ENCODE data around the gene DACT2. TPM values are rescaled to one million over a fixed set of nuclear protein-coding genes. Genes with fewer than 3 reads are reported as not detected.

The DACT2 gene
- total and polyA plus RNA-seq, 10 of the 15 experiments (the other 5 are each of a cell fraction or from before 2014, with no cell fraction given) = not detected

DNA sequence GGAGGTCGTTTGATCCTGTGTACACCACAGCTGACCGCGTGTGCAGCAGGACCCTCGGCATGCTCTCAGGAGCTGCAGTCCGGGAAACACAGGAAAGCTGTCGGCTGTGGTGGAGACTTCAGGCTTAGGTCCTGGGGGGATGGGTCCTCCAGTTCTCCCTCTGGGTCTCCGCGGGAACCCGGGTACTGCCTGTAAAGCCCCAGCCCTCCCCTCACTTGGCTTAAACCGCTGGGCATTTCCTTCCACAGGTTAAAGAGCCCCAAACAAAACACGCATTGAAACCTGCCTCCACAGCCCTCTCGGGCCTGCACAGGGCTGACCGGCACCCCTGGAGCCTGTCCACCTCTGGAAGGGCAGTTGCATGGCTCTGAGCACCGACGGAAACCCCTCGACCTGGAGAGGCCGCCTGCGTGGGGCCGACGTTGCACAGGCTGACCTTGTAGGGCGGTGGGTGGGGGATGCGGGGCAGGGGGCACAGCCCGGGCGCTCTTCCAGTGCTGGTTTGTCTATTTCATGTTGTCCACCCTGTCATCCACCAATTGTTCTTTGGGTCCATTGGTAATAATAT lies 59.1 kb downstream of the DACT2 start (continued):
- no peak for TF ChIP-seq ZBTB11 (CRISPR knock-in tag; IDR thresholded peaks at IDR 0.05)
- TF ChIP-seq ZBED1 (IDR thresholded peaks at IDR 0.05; ENCODE audit: borderline replicate concordance) = no peak
- TF ChIP-seq EED (IDR thresholded peaks at IDR 0.05; ENCODE audit: low read depth) = no peak
- no peak for TF ChIP-seq PML (IDR thresholded peaks at IDR 0.05; ENCODE audit: low read length)
- TF ChIP-seq SMAD5 (IDR thresholded peaks at IDR 0.05; ENCODE audit: low read depth) = no peak
- no peak for TF ChIP-seq SIN3A (IDR thresholded peaks at IDR 0.05; ENCODE audit: low read depth, low read length)
- TF ChIP-seq, protein P1, sequence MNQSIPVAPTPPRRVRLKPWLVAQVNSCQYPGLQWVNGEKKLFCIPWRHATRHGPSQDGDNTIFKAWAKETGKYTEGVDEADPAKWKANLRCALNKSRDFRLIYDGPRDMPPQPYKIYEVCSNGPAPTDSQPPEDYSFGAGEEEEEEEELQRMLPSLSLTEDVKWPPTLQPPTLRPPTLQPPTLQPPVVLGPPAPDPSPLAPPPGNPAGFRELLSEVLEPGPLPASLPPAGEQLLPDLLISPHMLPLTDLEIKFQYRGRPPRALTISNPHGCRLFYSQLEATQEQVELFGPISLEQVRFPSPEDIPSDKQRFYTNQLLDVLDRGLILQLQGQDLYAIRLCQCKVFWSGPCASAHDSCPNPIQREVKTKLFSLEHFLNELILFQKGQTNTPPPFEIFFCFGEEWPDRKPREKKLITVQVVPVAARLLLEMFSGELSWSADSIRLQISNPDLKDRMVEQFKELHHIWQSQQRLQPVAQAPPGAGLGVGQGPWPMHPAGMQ (IDR thresholded peaks at IDR 0.05; ENCODE audit: borderline replicate concordance) = no peak
- TF ChIP-seq BACH1 (IDR thresholded peaks at IDR 0.05; ENCODE audit: borderline replicate concordance) = no peak
- TF ChIP-seq ZNF622 (IDR thresholded peaks at IDR 0.05) = no peak
- no peak for TF ChIP-seq BCL11A (IDR thresholded peaks at IDR 0.05; ENCODE audit: low read depth, low read length)
- TF ChIP-seq SIX5 (IDR thresholded peaks at IDR 0.05; ENCODE audit: low read depth, low read length, severe bottlenecking) = no peak
